HG02610 (cell line): Measurements from ENCODE around the gene ZNF354C.
"Not testable (repeated sequence)": the region's sequence is repeated elsewhere in the genome, so short reads cannot be mapped to it uniquely, and the experiment has no call there.

ENCODE experiments used
- ATAC-seq: cut with Tn5 transposase; IDR thresholded peaks from one replicate; pipeline ENCODE4 v1.9.1; 2021; ENCODE audit warnings: mild to moderate bottlenecking, moderate library complexity; ENCODE audit not compliant: unreplicated experiment

Gene ZNF354C

GRCh38 chr5:179060116-179061008 lies at the start of gene ZNF354C:
ZNF354C (plus strand) TSS chr5:179060373; CDS start chr5:179062069, 1,696 bp downstream.
- ATAC-seq: no peak

- ATAC-seq: no peak
Observed at GRCh38 chr5:179023528-179024189, 36.5 kb upstream of the ZNF354C start, which contains the start of gene ZNF879. ZNF879 (plus strand) TSS chr5:179023804; CDS start chr5:179025005, 1,201 bp downstream.

- no peak for ATAC-seq
Observed at GRCh38 chr5:179033004-179033580, 27.1 kb upstream of the ZNF354C start.

- no peak for ATAC-seq
Observed at GRCh38 chr5:179044765-179045164, 15.4 kb upstream of the ZNF354C start.

GRCh38 chr5:179051784-179052183 lies 8.4 kb upstream of the ZNF354C start:
- ATAC-seq: no peak

- ATAC-seq: no peak
Observed at GRCh38 chr5:179054036-179054785, 6.0 kb upstream of the ZNF354C start.

- ATAC-seq: no peak
Observed at GRCh38 chr5:179054876-179055275, 5.3 kb upstream of the ZNF354C start.

- ATAC-seq: no peak
Observed at GRCh38 chr5:179055436-179055835, 4.7 kb upstream of the ZNF354C start.

- ATAC-seq: no peak
Observed at GRCh38 chr5:179055841-179056240, 4.3 kb upstream of the ZNF354C start.

- ATAC-seq: no peak
Observed at GRCh38 chr5:179061025-179061424, 852 bp downstream of the ZNF354C start.

- no peak for ATAC-seq
Observed at GRCh38 chr5:179065703-179066102, 5.5 kb downstream of the ZNF354C start.

- no peak for ATAC-seq
Observed at GRCh38 chr5:179079165-179079987, 19.2 kb downstream of the ZNF354C start.

GRCh38 chr5:179080724-179081123 lies 20.6 kb downstream of the ZNF354C start:
- ATAC-seq: no peak

- no peak for ATAC-seq
Observed at GRCh38 chr5:179089502-179089901, 29.3 kb downstream of the ZNF354C start.

- not testable (repeated sequence) for ATAC-seq
Observed at GRCh38 chr5:179101282-179101681, 41.1 kb downstream of the ZNF354C start.

- ATAC-seq: no peak
Observed at GRCh38 chr5:179110528-179110927, 50.4 kb downstream of the ZNF354C start.

- ATAC-seq: no peak
Observed at GRCh38 chr5:179111267-179112207, 51.4 kb downstream of the ZNF354C start.

- ATAC-seq: no peak
Observed at GRCh38 chr5:179112469-179113142, 52.4 kb downstream of the ZNF354C start.
